A549 (cell line): ENCODE data around the gene RNF213. TPM values are rescaled to one million over a fixed set of nuclear protein-coding genes. Genes with fewer than 3 reads are reported as not detected.

Experiments used
- ATAC-seq, 2 experiments: fragments of 200-7000 bp in 1 of 2; fragments of >200 bp in 1 of 2; cut with Nextera tagmentation in 1 of 2; cut with Tn5 transposase in 1 of 2; 3 replicates each; pipeline versions ENCODE4 v1.8.0 to v1.9.1; 2018 to 2020; ENCODE audit warnings: mild to moderate bottlenecking in 1 of 2, moderate library complexity in 1 of 2
- CTCF ChIA-PET: fragments of 300-600 bp; sonication (Branson Sonifier 250); formaldehyde crosslinking; extraction: SDS; loops from one replicate; lab custom pipeline; 2021; ENCODE audit warnings: antibody characterized with exemption, inconsistent platforms; lab: Yijun Ruan, JAX
- POLR2A ChIA-PET: fragments of 350-600 bp; formaldehyde crosslinking; extraction: SDS; loops from one replicate; lab custom pipeline; 2021; ENCODE audit warnings: antibody characterized with exemption, inconsistent platforms; lab: Yijun Ruan, JAX
- DNase-seq, 2 experiments: peaks; one replicate each; pipeline versions ENCODE4 v3.0.0 to v3.0.0-alpha.2; 2011 to 2016; ENCODE audit warnings: low read depth in 1 of 2, low spot score in 1 of 2
- FAIRE-seq: peaks from 2 replicates; lab custom pipeline; 2011; peaks lifted over from hg19 to GRCh38; lab: Jason Lieb, UNC
- H3K27ac ChIP-seq, 2 experiments: fragments of >200 bp; sonication (Bioruptor Twin); formaldehyde crosslinking; 3 replicates each; pipeline ENCODE4 v1.5.1; 2016 to 2017
- H3K4me1 ChIP-seq: fragments of >200 bp; sonication (Bioruptor Twin); formaldehyde crosslinking; 3 replicates; pipeline ENCODE4 v1.6.1; 2016
- H3K4me2 ChIP-seq: fragments of >200 bp; sonication (Bioruptor Twin); formaldehyde crosslinking; 3 replicates; pipeline ENCODE4 v1.6.1; 2016
- H3K4me3 ChIP-seq: fragments of >200 bp; sonication (Bioruptor Twin); formaldehyde crosslinking; 3 replicates; pipeline ENCODE4 v1.5.1; 2016
- H3K9me3 ChIP-seq: fragments of >200 bp; sonication (Bioruptor Twin); formaldehyde crosslinking; 3 replicates; pipeline ENCODE4 v1.6.1; 2016
- BHLHE40 ChIP-seq: IDR thresholded peaks from 2 replicates; pipeline ENCODE4 v1.6.1; 2012; ENCODE audit warnings: low read depth, low read length, inconsistent platforms
- CBX2 ChIP-seq: fragments of 200-600 bp; sonication (generic); IDR thresholded peaks from 2 replicates; pipeline ENCODE4 v1.6.1; 2016; ENCODE audit warnings: low read depth, mild to moderate bottlenecking, borderline replicate concordance
- CHD4 ChIP-seq: fragments of 200-600 bp; sonication (generic); IDR thresholded peaks from 2 replicates; pipeline ENCODE4 v1.6.1; 2016; ENCODE audit warnings: antibody characterized with exemption, mild to moderate bottlenecking, borderline replicate concordance
- FOSL2 ChIP-seq, 2 experiments: fragments of 450-650 bp in 1 of 2; fragments of >200 bp in 1 of 2; sonication (Bioruptor Twin) in 1 of 2; formaldehyde crosslinking; IDR thresholded peaks; 2 replicates each; pipeline versions ENCODE4 v1.5.0 to v1.6.1; 2016 to 2020; ENCODE audit warnings: mild to moderate bottlenecking in 1 of 2, moderate library complexity in 1 of 2
- HDAC2 ChIP-seq: fragments of 200-600 bp; sonication (generic); IDR thresholded peaks from 2 replicates; pipeline ENCODE4 v1.6.1; 2016
- NR3C1 ChIP-seq: fragments of >200 bp; sonication (Bioruptor Twin); formaldehyde crosslinking; IDR thresholded peaks from 3 replicates; pipeline ENCODE4 v1.6.1; 2017
- PHF8 ChIP-seq: fragments of 200-600 bp; sonication (generic); IDR thresholded peaks from 2 replicates; pipeline ENCODE4 v1.6.1; 2016; ENCODE audit warnings: low read depth, mild to moderate bottlenecking, antibody characterized with exemption, moderate library complexity, borderline replicate concordance
- RAD21 ChIP-seq, 2 experiments: fragments of >200 bp in 1 of 2; sonication (Bioruptor Twin) in 1 of 2; formaldehyde crosslinking in 1 of 2; IDR thresholded peaks in 1 of 2; conservative IDR thresholded peaks in 1 of 2; 2 replicates in 1 of 2; 3 replicates in 1 of 2; pipeline ENCODE4 v1.6.1; 2012 to 2018; ENCODE audit warnings: inconsistent platforms in 1 of 2
- RCOR1 ChIP-seq: fragments of 150-350 bp; IDR thresholded peaks from 2 replicates; pipeline ENCODE4 v1.6.1; 2014; ENCODE audit warnings: antibody characterized with exemption, low read length, low read depth
- RFX5 ChIP-seq: fragments of 450-650 bp; IDR thresholded peaks from 2 replicates; pipeline ENCODE4 v1.7.1; 2014; ENCODE audit warnings: antibody characterized with exemption, mild to moderate bottlenecking, moderate library complexity
- TFCP2L1 ChIP-seq: fragments of 250-450 bp; sonication (Bioruptor Pico); IDR thresholded peaks from 2 replicates; pipeline ENCODE4 v1.5.0; 2021; ENCODE audit warnings: mild to moderate bottlenecking
- TP53 ChIP-seq: fragments of 250-450 bp; sonication (Bioruptor Pico); IDR thresholded peaks from 2 replicates; pipeline ENCODE4 v1.5.0; 2021; ENCODE audit warnings: mild to moderate bottlenecking, moderate library complexity
- ZC3H11A ChIP-seq: fragments of 450-650 bp; IDR thresholded peaks from 2 replicates; pipeline ENCODE4 v1.6.1; 2014; ENCODE audit warnings: antibody characterized with exemption, mild to moderate bottlenecking
- WGBS: methylation state at CpG from one replicate; pipeline ENCODE4 v1.1.6; 2017; ENCODE audit errors: missing lambda C conversion rate; 5-methylcytosine and 5-hydroxymethylcytosine counted together
- polyA plus RNA-seq, 4 experiments: library from polyadenylated mRNA; depleted of rRNA in 3 of 4; stranded (reverse); fragments of >200 nt; fragmentation: RNase III in 1 of 4; extraction: RNeasy Plus Mini Kit Qiagen cat#74134 plus additional on column Dnase treatment in 1 of 4; gene quantifications; 2 replicates in 3 of 4; 3 replicates in 1 of 4; pipeline ENCODE4 v1.2.3, GENCODE V29; 2011 to 2017
- TF ChIP-seq, protein P1 (sequence below): fragments of >200 bp; sonication (Bioruptor Twin); formaldehyde crosslinking; IDR thresholded peaks from 3 replicates; pipeline ENCODE4 v1.5.1; 2016
- TF ChIP-seq, protein P2 (sequence below): fragments of 200-600 bp; sonication (generic); IDR thresholded peaks from 2 replicates; pipeline ENCODE4 v1.6.1; 2016; ENCODE audit warnings: antibody characterized with exemption, mild to moderate bottlenecking, moderate library complexity
- TF ChIP-seq, protein P3 (sequence below): fragments of 450-650 bp; IDR thresholded peaks from 2 replicates; pipeline ENCODE4 v1.6.1; 2014; ENCODE audit warnings: antibody characterized with exemption

Gene RNF213
- polyA plus RNA-seq, 2 of the 4 experiments (the other 2 are of a cell fraction), result 59.1 to 127 TPM

DNA sequence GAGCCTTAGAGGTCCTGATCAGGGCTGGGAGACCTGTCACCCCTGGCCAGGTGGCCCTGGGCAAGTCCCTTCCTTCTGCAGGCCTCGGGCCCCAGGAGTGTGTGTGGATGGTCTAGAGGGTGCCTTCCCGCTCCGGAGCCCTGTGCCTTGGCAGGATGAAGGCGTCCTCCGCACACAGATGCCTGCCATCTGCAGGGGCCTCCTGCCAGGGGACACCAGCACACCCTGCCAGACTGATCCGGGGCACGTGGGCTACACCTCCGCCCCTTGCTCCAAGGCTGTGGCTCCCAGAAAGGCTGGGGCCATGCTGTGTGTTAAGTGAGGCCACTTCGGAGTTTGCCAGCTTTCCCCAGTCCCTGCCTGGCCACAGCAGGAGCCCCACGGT, 185.1 kb downstream of the RNF213 start:
- TF ChIP-seq TFCP2L1 (CRISPR knock-in tag), result no peak
- TF ChIP-seq, protein P1, sequence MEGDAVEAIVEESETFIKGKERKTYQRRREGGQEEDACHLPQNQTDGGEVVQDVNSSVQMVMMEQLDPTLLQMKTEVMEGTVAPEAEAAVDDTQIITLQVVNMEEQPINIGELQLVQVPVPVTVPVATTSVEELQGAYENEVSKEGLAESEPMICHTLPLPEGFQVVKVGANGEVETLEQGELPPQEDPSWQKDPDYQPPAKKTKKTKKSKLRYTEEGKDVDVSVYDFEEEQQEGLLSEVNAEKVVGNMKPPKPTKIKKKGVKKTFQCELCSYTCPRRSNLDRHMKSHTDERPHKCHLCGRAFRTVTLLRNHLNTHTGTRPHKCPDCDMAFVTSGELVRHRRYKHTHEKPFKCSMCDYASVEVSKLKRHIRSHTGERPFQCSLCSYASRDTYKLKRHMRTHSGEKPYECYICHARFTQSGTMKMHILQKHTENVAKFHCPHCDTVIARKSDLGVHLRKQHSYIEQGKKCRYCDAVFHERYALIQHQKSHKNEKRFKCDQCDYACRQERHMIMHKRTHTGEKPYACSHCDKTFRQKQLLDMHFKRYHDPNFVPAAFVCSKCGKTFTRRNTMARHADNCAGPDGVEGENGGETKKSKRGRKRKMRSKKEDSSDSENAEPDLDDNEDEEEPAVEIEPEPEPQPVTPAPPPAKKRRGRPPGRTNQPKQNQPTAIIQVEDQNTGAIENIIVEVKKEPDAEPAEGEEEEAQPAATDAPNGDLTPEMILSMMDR, result no peak
- no peak for TF ChIP-seq TP53 (CRISPR knock-in tag)
- WGBS, result 57% methylated on average over 10 of the region's 10 CpGs
- Histone ChIP-seq H3K4me2 (no peak overlapping the region), H3K4me1 (peaks cover 6% of the 10 kb centered on the region; the same call in 1 of the 3 replicates), H3K27ac (no peak overlapping the region), H3K9me3 (no peaks in the 10 kb centered on the region), H3K4me3 (no peak overlapping the region)
- FAIRE-seq (no peak), DNase-seq (no peak), ATAC-seq (peak; percentile 2 to 20; a peak in 3 of 6 replicates)
- CTCF ChIA-PET, result interaction anchor here (0.8 to 1.4 kb wide), 3 partner anchors 9 to 536 kb away, joined by 3 to 5 read pairs (median 3); no protein-coding TSS in a partner anchor
- POLR2A ChIA-PET, result interaction anchor here (1.8 kb wide), 1 partner anchor 9 kb away, joined by 10 read pairs; no protein-coding TSS in a partner anchor

DNA sequence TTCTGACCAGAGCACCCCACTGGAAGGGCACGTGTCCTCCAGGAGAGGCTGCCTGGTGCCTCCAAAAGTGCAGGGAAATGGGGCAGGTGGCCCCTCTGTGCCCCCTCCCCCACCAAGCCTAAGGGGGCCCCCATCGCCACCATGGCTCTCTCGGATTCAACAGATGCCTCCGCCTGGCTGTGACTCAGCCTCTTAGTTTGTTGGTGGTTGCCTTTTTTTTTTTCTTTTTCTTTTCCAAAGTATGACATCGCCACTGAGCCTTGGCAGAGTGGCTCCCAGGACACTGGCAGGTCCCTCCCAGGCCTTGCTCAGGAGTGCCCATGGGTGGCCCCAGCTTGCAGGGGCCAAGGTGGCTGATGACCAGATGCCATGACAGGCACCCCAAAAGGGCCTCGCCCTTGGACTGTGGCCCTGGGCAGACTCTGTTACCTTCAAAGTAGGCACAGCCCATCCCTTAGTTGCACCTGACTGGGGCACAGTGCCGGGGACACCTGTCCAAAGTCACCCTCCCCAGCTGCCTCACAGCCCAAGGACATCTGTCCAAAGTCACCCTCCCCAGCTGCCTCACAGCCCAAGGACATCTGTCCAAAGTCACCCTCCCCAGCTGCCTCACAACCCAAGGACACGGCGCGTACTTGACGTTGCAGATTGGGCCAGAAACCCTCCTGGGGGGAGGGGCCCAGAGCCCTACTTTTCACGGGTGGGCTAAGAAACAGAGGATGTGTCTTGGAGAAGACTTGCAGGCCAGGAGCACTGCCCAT, 186.2 kb downstream of the RNF213 start:
- CTCF ChIA-PET, result interaction anchor here (0.6 to 3.1 kb wide), 7 partner anchors 9 to 191 kb away, joined by 3 to 19 read pairs (median 4); no protein-coding TSS in a partner anchor
- no peaks in the 10 kb centered on the region for H3K9me3 ChIP-seq
- ATAC-seq (0 out of 6 replicates have a peak, but pooled peaks of 1 of the 2 experiments have one; percentile 4), FAIRE-seq (no peak), DNase-seq (no peak)
- H3K4me1 ChIP-seq, result peaks cover 6% of the 10 kb centered on the region; the same call in 1 of the 3 replicates
- TF ChIP-seq BHLHE40 (no peak), RCOR1 (no peak), HDAC2 (no peak), NR3C1 (no peak), RFX5 (no peak), ZC3H11A (no peak), CHD4 (no peak), RAD21 (conservative IDR thresholded peaks at IDR 0.05 in 1 of 2, IDR thresholded peaks at IDR 0.05 in 1 of 2) (no peak), CBX2 (no peak), FOSL2 (IDR thresholded peaks at IDR 0.05) (no peak), FOSL2 (CRISPR knock-in tag; IDR thresholded peaks at IDR 0.05) (no peak), PHF8 (no peak)
- TF ChIP-seq, protein P2, sequence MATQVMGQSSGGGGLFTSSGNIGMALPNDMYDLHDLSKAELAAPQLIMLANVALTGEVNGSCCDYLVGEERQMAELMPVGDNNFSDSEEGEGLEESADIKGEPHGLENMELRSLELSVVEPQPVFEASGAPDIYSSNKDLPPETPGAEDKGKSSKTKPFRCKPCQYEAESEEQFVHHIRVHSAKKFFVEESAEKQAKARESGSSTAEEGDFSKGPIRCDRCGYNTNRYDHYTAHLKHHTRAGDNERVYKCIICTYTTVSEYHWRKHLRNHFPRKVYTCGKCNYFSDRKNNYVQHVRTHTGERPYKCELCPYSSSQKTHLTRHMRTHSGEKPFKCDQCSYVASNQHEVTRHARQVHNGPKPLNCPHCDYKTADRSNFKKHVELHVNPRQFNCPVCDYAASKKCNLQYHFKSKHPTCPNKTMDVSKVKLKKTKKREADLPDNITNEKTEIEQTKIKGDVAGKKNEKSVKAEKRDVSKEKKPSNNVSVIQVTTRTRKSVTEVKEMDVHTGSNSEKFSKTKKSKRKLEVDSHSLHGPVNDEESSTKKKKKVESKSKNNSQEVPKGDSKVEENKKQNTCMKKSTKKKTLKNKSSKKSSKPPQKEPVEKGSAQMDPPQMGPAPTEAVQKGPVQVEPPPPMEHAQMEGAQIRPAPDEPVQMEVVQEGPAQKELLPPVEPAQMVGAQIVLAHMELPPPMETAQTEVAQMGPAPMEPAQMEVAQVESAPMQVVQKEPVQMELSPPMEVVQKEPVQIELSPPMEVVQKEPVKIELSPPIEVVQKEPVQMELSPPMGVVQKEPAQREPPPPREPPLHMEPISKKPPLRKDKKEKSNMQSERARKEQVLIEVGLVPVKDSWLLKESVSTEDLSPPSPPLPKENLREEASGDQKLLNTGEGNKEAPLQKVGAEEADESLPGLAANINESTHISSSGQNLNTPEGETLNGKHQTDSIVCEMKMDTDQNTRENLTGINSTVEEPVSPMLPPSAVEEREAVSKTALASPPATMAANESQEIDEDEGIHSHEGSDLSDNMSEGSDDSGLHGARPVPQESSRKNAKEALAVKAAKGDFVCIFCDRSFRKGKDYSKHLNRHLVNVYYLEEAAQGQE, result no peak
- TF ChIP-seq, protein P3, sequence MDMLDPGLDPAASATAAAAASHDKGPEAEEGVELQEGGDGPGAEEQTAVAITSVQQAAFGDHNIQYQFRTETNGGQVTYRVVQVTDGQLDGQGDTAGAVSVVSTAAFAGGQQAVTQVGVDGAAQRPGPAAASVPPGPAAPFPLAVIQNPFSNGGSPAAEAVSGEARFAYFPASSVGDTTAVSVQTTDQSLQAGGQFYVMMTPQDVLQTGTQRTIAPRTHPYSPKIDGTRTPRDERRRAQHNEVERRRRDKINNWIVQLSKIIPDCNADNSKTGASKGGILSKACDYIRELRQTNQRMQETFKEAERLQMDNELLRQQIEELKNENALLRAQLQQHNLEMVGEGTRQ, result no peak
- H3K4me3 ChIP-seq, result no peak overlapping the region
- 57% methylated on average over 12 of the region's 12 CpGs for WGBS
- no peak overlapping the region for H3K4me2 ChIP-seq
- H3K27ac ChIP-seq, result no peak overlapping the region
- POLR2A ChIA-PET, result interaction anchor here (0.6 to 1.8 kb wide), 2 partner anchors 8 to 11 kb away, joined by 3 to 10 read pairs; no protein-coding TSS in a partner anchor
